H1 (cell line): ENCODE results near the gene ST3GAL3. TPM values are rescaled to one million over a fixed set of nuclear protein-coding genes. Genes with fewer than 3 reads are reported as not detected.
A peak's percentile ranks its signal among the peaks of the same experiment; 100 is the strongest.

ENCODE experiments used
- CTCF ChIA-PET: fragments of 300-600 bp; sonication (Branson Sonifier 250); formaldehyde crosslinking; loops from one replicate; lab custom pipeline; 2021; ENCODE audit not compliant: partially characterized antibody; lab: Charles Lee
- POLR2A ChIA-PET: fragments of 300-600 bp; sonication (Branson Sonifier 250); formaldehyde crosslinking; loops from one replicate; lab custom pipeline; 2021; ENCODE audit warnings: inconsistent platforms; ENCODE audit not compliant: partially characterized antibody; lab: Charles Lee
- DNase-seq, 2 experiments: peaks; one replicate each; pipeline versions ENCODE4 v3.0.0 to v3.0.0-alpha.2; 2010 to 2022; ENCODE audit warnings: low spot score in 2 of 2, low read depth in 1 of 2, mixed read lengths in 1 of 2
- FAIRE-seq: peaks from 2 replicates; lab custom pipeline; 2011; peaks lifted over from hg19 to GRCh38; lab: Jason Lieb, UNC
- H2AFZ ChIP-seq: 2 replicates; pipeline ENCODE4 v1.8.1; 2012; ENCODE audit warnings: low read length, inconsistent platforms
- H2AK5ac ChIP-seq: 2 replicates; pipeline ENCODE4 v1.6.1; 2013; ENCODE audit warnings: low read depth, low read length
- H2BK120ac ChIP-seq: replicated peaks from 2 replicates; pipeline ENCODE3; 2013; ENCODE audit warnings: low read depth, low read length, inconsistent platforms
- H2BK12ac ChIP-seq: 2 replicates; pipeline ENCODE4 v1.6.1; 2013; ENCODE audit warnings: low read depth, low read length
- H2BK15ac ChIP-seq: 2 replicates; pipeline ENCODE4 v1.6.1; 2013; ENCODE audit warnings: low read length
- H2BK20ac ChIP-seq: 2 replicates; pipeline ENCODE4 v1.6.1; 2013; ENCODE audit warnings: low read length
- H2BK5ac ChIP-seq: 2 replicates; pipeline ENCODE4 v1.6.1; 2013; ENCODE audit warnings: low read depth, low read length
- H3K14ac ChIP-seq: 2 replicates; pipeline ENCODE4 v1.6.1; 2013; ENCODE audit warnings: inconsistent platforms; ENCODE audit not compliant: insufficient read length
- H3K18ac ChIP-seq: 2 replicates; pipeline ENCODE4 v1.6.1; 2013; ENCODE audit warnings: low read length; ENCODE audit errors: extremely low read depth
- H3K23ac ChIP-seq: 2 replicates; pipeline ENCODE4 v1.6.1; 2013; ENCODE audit warnings: inconsistent platforms; ENCODE audit not compliant: insufficient read length
- H3K23me2 ChIP-seq: 2 replicates; pipeline ENCODE4 v1.6.1; 2013; ENCODE audit warnings: low read depth, low read length
- H3K27ac ChIP-seq: 2 replicates; pipeline ENCODE4 v1.6.1; 2011; ENCODE audit warnings: low read depth, low read length, inconsistent platforms
- H3K27me3 ChIP-seq, 4 experiments: replicated peaks in 1 of 4; 1 replicate in 1 of 4; 2 replicates in 3 of 4; pipeline versions ENCODE4 v1.6.1 to v1.8.1; 2011 to 2013; ENCODE audit warnings: low read length in 3 of 4, mild to moderate bottlenecking in 3 of 4, inconsistent platforms in 2 of 4, mixed read lengths in 2 of 4, moderate library complexity in 1 of 4; ENCODE audit not compliant: control insufficient read depth in 3 of 4, insufficient read depth in 3 of 4; ENCODE audit errors: extremely low read depth in 1 of 4
- H3K36me3 ChIP-seq, 4 experiments: 2 replicates each; pipeline versions ENCODE4 v1.6.1 to v1.8.1; 2011 to 2013; ENCODE audit warnings: mild to moderate bottlenecking in 4 of 4, low read length in 3 of 4, moderate library complexity in 2 of 4, control low read depth in 1 of 4, inconsistent platforms in 1 of 4; ENCODE audit not compliant: insufficient read depth in 4 of 4, control insufficient read depth in 2 of 4
- H3K4ac ChIP-seq: replicated peaks from 2 replicates; pipeline ENCODE3; 2013; ENCODE audit warnings: low read length, low read depth, mixed read lengths, inconsistent platforms; ENCODE audit not compliant: insufficient read length
- H3K4me1 ChIP-seq, 4 experiments: replicated peaks in 1 of 4; 1 replicate in 1 of 4; 2 replicates in 3 of 4; pipeline versions ENCODE4 v1.6.1 to v1.8.1; 2011 to 2013; ENCODE audit warnings: low read length in 3 of 4, inconsistent platforms in 2 of 4, mixed read lengths in 1 of 4; ENCODE audit not compliant: insufficient read depth in 4 of 4, control insufficient read depth in 3 of 4
- H3K4me2 ChIP-seq, 2 experiments: 2 replicates each; pipeline versions ENCODE4 v1.6.1 to v1.8.1; 2011 to 2013; ENCODE audit warnings: low read depth in 2 of 2, low read length in 2 of 2, control low read depth in 1 of 2, inconsistent platforms in 1 of 2, mild to moderate bottlenecking in 1 of 2; ENCODE audit not compliant: insufficient read depth in 1 of 2
- H3K4me3 ChIP-seq, 4 experiments: fragments of 200-600, 300-600 bp in 1 of 4; sonication (generic), shearing (Covaris generic), sonication (Bioruptor Twin) in 1 of 4; 2 replicates each; pipeline versions ENCODE4 v1.5.1 to v1.8.1; 2011 to 2016; ENCODE audit warnings: low read length in 4 of 4, low read depth in 3 of 4, control low read depth in 2 of 4, inconsistent platforms in 2 of 4, mild to moderate bottlenecking in 2 of 4, mixed read lengths in 1 of 4, moderate library complexity in 1 of 4; ENCODE audit not compliant: insufficient read depth in 2 of 4; ENCODE audit errors: extremely low read depth in 1 of 4
- H3K56ac ChIP-seq: replicated peaks from 2 replicates; pipeline ENCODE3; 2013; ENCODE audit warnings: low read depth, mild to moderate bottlenecking, mixed read lengths, low read length, inconsistent platforms; ENCODE audit not compliant: insufficient read length
- H3K79me1 ChIP-seq: 2 replicates; pipeline ENCODE4 v1.6.1; 2013; ENCODE audit warnings: low read depth, low read length, control low read depth
- H3K79me2 ChIP-seq, 2 experiments: 2 replicates each; pipeline versions ENCODE4 v1.6.1 to v1.8.1; 2012 to 2013; ENCODE audit warnings: low read length in 2 of 2, mild to moderate bottlenecking in 2 of 2, inconsistent platforms in 1 of 2; ENCODE audit not compliant: insufficient read depth in 2 of 2, control insufficient read depth in 1 of 2
- H3K9ac ChIP-seq, 4 experiments: replicated peaks in 1 of 4; 1 replicate in 1 of 4; 2 replicates in 3 of 4; pipeline versions ENCODE4 v1.6.1 to v1.8.1; 2011 to 2013; ENCODE audit warnings: low read depth in 3 of 4, low read length in 3 of 4, control low read depth in 2 of 4, mild to moderate bottlenecking in 2 of 4, moderate library complexity in 2 of 4, inconsistent platforms in 1 of 4; ENCODE audit errors: extremely low read depth in 1 of 4
- H3K9me3 ChIP-seq, 2 experiments: 2 replicates each; pipeline versions ENCODE4 v1.6.1 to v1.8.1; 2012 to 2013; ENCODE audit warnings: mild to moderate bottlenecking in 2 of 2, moderate library complexity in 2 of 2, control low read depth in 1 of 2, inconsistent platforms in 1 of 2, low read depth in 1 of 2, low read length in 1 of 2, mixed read lengths in 1 of 2; ENCODE audit not compliant: insufficient read depth in 2 of 2
- H4K20me1 ChIP-seq, 2 experiments: replicated peaks in 1 of 2; 2 replicates each; pipeline versions ENCODE3 to v1.8.1; 2011 to 2013; ENCODE audit warnings: inconsistent platforms in 2 of 2, low read length in 2 of 2, mild to moderate bottlenecking in 1 of 2; ENCODE audit not compliant: insufficient read depth in 2 of 2, control insufficient read depth in 1 of 2
- H4K5ac ChIP-seq: 2 replicates; pipeline ENCODE4 v1.6.1; 2013; ENCODE audit warnings: low read length, low read depth, mixed read lengths, inconsistent platforms; ENCODE audit not compliant: insufficient read length
- H4K8ac ChIP-seq: 2 replicates; pipeline ENCODE4 v1.8.0; 2013; ENCODE audit warnings: mild to moderate bottlenecking, moderate library complexity, low read length, inconsistent platforms; ENCODE audit not compliant: insufficient read depth; ENCODE audit errors: extremely low read depth
- H4K91ac ChIP-seq: replicated peaks from 2 replicates; pipeline ENCODE3; 2013; ENCODE audit warnings: low read length, mixed read lengths, inconsistent platforms; ENCODE audit not compliant: insufficient read length
- BACH1 ChIP-seq: IDR thresholded peaks from 2 replicates; pipeline ENCODE4 v1.6.1; 2012; ENCODE audit warnings: low read length, improper control_type of control experiment
- HDAC6 ChIP-seq: IDR thresholded peaks from one replicate; pipeline ENCODE4 v1.7.1; 2012; ENCODE audit warnings: low read depth, mild to moderate bottlenecking, inconsistent platforms, low read length, moderate library complexity
- PHF8 ChIP-seq: fragments of 200-600 bp; sonication (generic); conservative IDR thresholded peaks from 2 replicates; pipeline ENCODE4 v1.7.1; 2012; ENCODE audit warnings: low read depth, mild to moderate bottlenecking, inconsistent platforms, low read length, moderate library complexity
- POLR2AphosphoS5 ChIP-seq: IDR thresholded peaks from 2 replicates; pipeline ENCODE4 v1.6.1; 2011; ENCODE audit warnings: low read depth, low read length
- SP4 ChIP-seq: IDR thresholded peaks from 2 replicates; pipeline ENCODE4 v1.6.1; 2012; ENCODE audit warnings: low read length, inconsistent platforms
- WGBS, 2 experiments: shearing (Covaris generic) in 1 of 2; methylation state at CpG; one replicate each; pipeline versions ENCODE4 v1.1.6 to v1.1.7; 2013 to 2015; ENCODE audit warnings: low lambda C conversion rate in 2 of 2, mixed read lengths in 2 of 2, inconsistent platforms in 1 of 2, low coverage in 1 of 2, missing lambda C conversion rate in 1 of 2; ENCODE audit not compliant: insufficient replicate concordance in 2 of 2, insufficient coverage in 1 of 2, insufficient read length in 1 of 2; ENCODE audit errors: extremely low coverage in 1 of 2, missing lambda C conversion rate in 1 of 2; 5-methylcytosine and 5-hydroxymethylcytosine counted together
- polyA plus RNA-seq, 7 experiments: library from polyadenylated mRNA; depleted of rRNA in 3 of 7; stranded (reverse) in 5 of 7; unstranded in 2 of 7; fragments of >200 nt in 5 of 7; fragments of 200-250 nt in 2 of 7; gene quantifications; 1 replicate in 5 of 7; 2 replicates in 1 of 7; 4 replicates in 1 of 7; pipeline versions ENCODE4 v1.2.1 to v1.2.3, GENCODE V29; 2011 to 2013; ENCODE audit warnings: missing spikeins in 2 of 7, mixed read lengths in 2 of 7
- total RNA-seq: library from RNA; stranded (reverse); fragmentation: NEBNext Ultra II Directional; extraction: Animal tissue kit (Norgen Biotek cat#: 25700); gene quantifications from 2 replicates; pipeline ENCODE4 v1.2.1, GENCODE V29; 2021

Gene ST3GAL3
- total and polyA plus RNA-seq, 2 of the 8 experiments (the other 6 are each of a cell fraction or from before 2014, with no cell fraction given), result 6.8 to 7.0 TPM

DNA sequence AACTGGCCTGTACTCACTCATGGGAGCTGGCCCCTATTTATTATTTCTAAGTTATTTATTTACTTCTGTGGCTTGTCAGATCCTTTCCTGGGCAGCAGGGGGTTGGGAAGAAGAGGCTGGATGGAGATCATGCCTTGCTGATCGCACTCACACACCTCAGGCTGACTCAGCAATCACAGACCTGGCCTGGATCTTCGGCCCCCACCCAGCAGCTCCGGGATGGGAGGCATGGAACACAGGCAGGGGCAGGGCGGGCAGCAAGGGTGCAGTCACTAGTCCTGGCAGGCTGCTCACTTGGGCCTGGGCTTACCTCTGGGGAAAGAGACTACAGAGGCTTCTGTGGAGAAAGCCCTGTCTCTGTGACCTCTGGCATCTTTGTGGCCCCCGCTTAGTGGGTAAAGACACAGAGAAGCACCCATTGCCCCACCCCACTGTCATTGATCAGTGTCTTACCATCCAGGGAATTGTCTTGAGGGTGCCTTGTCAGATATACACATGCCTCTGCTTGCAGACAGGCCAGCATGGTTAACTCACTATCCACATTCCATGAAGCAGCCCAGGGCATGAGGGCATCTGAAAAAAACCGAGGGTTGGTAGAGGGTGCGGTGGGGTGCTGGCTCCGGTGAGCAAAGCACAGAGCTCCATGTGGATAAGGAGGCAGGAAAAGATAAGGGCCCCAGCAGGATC, 230.0 kb downstream of the ST3GAL3 start:
- H2BK120ac ChIP-seq, result no peak overlapping the region
- peaks cover 0 to 8% (median 4%) of the 10 kb centered on the region in 4 experiments; a peak in 4 of 7 replicates for H3K27me3 ChIP-seq
- H3K23ac ChIP-seq, result no peak overlapping the region
- H2BK12ac ChIP-seq, result no peak overlapping the region
- H3K18ac ChIP-seq, result no peak overlapping the region
- FAIRE-seq, result no peak
- no peak overlapping the region for H3K9ac ChIP-seq
- no peak overlapping the region for H3K4ac ChIP-seq
- H3K14ac ChIP-seq, result no peak overlapping the region
- H3K4me3 ChIP-seq, result peak overlapping the region in 1 of 4 experiments; percentile 69; a peak in 1 of 8 replicates
- H4K91ac ChIP-seq, result no peak overlapping the region
- no peak for DNase-seq
- H4K8ac ChIP-seq, result peak overlapping the region; percentile 17; the same call in 1 of the 2 replicates
- no peak overlapping the region for H2BK15ac ChIP-seq
- WGBS, 2 experiments, result 90% methylated on average over 8 of the region's 8 CpGs; no CpG with 5 or more reads in 1 of the 2 experiments
- peak overlapping the region; percentile 89 to 93; a peak in 3 of 4 replicates for H3K4me2 ChIP-seq
- no peak overlapping the region for H2BK5ac ChIP-seq
- POLR2A ChIA-PET, result interaction anchor here (1.2 to 8.0 kb wide), 4 partner anchors 23 to 215 kb away, joined by 3 to 89 read pairs (median 8); no protein-coding TSS in a partner anchor
- no peak overlapping the region for H2BK20ac ChIP-seq
- H3K56ac ChIP-seq, result no peak overlapping the region
- H3K23me2 ChIP-seq, result peaks cover 11% of the 10 kb centered on the region; the same call in 1 of the 2 replicates
- H4K5ac ChIP-seq, result no peak overlapping the region
- no peak overlapping the region for H3K27ac ChIP-seq
- no peaks in the 10 kb centered on the region for H3K79me2 ChIP-seq
- H3K9me3 ChIP-seq, result no peaks in the 10 kb centered on the region
- H2AK5ac ChIP-seq, result no peak overlapping the region
- no peaks in the 10 kb centered on the region for H3K79me1 ChIP-seq
- H3K4me1 ChIP-seq, result peaks cover 13 to 39% (median 31%) of the 10 kb centered on the region in 4 experiments
- peaks cover 7 to 8% of the 10 kb centered on the region in 2 experiments for H4K20me1 ChIP-seq
- H3K36me3 ChIP-seq, result no peaks in the 10 kb centered on the region; a peak in 1 of 8 replicates
- CTCF ChIA-PET, result interaction anchor here (1.0 to 18.6 kb wide), 12 partner anchors 8 to 169 kb away, joined by 3 to 618 read pairs (median 16); partner anchors contain the start of gene IPO13
- H2AFZ ChIP-seq, result no peak overlapping the region
- TF ChIP-seq SP4, result no peak
- TF ChIP-seq HDAC6, result no peak
- no peak for TF ChIP-seq BACH1
- no peak for TF ChIP-seq POLR2AphosphoS5
- no peak for TF ChIP-seq PHF8
